ENCODE measurements around the gene KDM4B. TPM values are rescaled to one million over a fixed set of nuclear protein-coding genes. Genes with fewer than 3 reads are reported as not detected.

Gene KDM4B
- total and polyA plus RNA-seq, 4 donors, result 3.2 to 19.7 (median 12.9) TPM

DNA sequence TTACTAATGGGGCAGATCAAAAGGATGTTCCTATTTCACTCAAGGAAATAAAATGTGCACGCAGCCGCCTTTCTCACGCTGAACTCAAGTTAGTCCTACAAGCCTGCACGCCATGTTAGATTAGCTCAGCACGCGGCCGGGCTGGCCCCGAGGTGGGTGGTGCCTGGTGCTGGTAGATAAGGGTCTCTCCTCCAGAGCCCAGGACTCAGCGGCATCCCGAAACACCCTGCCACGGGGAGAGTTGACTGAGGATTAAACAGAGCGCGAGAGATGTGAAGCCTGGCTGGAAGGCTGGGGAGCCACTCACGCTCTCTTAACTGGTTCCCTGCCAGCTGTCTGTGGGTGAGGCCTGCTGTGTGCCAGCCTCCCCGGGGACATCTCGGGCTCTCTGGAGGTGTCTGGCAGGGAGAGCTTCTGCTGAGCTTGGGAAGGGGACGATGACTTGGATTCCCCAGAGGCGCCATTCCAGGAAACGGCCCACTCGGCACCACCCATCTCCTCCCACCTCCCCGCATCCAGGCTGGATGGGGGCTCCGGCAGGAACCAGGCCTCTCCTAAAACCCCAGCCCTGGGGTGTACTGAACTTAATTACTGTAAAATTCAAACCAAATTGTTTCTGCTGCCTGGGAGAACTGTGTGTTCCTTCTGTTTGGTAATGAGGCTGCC, 122.2 kb downstream of the KDM4B start:
- H3K9me3 ChIP-seq (ENCODE audit: control insufficient read depth in 4 of 4, low read length in 3 of 4), result no peaks in the 10 kb centered on the region
- no peaks in the 10 kb centered on the region for H3K4me1 ChIP-seq (ENCODE audit: control insufficient read depth in 4 of 4, insufficient read depth in 4 of 4, low read length in 3 of 4)
- WGBS, result 89% methylated on average over 22 of the region's 22 CpGs
- DNase-seq (ENCODE audit: low spot score), result peak; percentile 84
- TF ChIP-seq, protein P1, sequence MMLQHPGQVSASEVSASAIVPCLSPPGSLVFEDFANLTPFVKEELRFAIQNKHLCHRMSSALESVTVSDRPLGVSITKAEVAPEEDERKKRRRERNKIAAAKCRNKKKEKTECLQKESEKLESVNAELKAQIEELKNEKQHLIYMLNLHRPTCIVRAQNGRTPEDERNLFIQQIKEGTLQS (IDR thresholded peaks at IDR 0.05), result no peak
- TF ChIP-seq, protein P2, sequence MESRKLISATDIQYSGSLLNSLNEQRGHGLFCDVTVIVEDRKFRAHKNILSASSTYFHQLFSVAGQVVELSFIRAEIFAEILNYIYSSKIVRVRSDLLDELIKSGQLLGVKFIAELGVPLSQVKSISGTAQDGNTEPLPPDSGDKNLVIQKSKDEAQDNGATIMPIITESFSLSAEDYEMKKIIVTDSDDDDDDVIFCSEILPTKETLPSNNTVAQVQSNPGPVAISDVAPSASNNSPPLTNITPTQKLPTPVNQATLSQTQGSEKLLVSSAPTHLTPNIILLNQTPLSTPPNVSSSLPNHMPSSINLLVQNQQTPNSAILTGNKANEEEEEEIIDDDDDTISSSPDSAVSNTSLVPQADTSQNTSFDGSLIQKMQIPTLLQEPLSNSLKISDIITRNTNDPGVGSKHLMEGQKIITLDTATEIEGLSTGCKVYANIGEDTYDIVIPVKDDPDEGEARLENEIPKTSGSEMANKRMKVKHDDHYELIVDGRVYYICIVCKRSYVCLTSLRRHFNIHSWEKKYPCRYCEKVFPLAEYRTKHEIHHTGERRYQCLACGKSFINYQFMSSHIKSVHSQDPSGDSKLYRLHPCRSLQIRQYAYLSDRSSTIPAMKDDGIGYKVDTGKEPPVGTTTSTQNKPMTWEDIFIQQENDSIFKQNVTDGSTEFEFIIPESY (IDR thresholded peaks at IDR 0.05), result no peak
- H3K27ac ChIP-seq (ENCODE audit: low read depth in 1 of 2, low read length in 2 of 2), result no peak overlapping the region
- H3K4me3 ChIP-seq (ENCODE audit: low read depth in 1 of 3, low read length in 3 of 3), result no peak overlapping the region
- no peak overlapping the region for H3K9ac ChIP-seq (ENCODE audit: low read depth in 1 of 2, low read length in 2 of 2)
- H3K27me3 ChIP-seq (ENCODE audit: control insufficient read depth in 4 of 4, insufficient read depth in 4 of 4, low read length in 3 of 4), result no peaks in the 10 kb centered on the region
- H3K36me3 ChIP-seq (ENCODE audit: control insufficient read depth in 4 of 4, insufficient read depth in 3 of 4, low read depth in 1 of 4, low read length in 3 of 4), result peaks cover 0 to 21% (median 15%) of the 10 kb centered on the region in 4 donors

DNA sequence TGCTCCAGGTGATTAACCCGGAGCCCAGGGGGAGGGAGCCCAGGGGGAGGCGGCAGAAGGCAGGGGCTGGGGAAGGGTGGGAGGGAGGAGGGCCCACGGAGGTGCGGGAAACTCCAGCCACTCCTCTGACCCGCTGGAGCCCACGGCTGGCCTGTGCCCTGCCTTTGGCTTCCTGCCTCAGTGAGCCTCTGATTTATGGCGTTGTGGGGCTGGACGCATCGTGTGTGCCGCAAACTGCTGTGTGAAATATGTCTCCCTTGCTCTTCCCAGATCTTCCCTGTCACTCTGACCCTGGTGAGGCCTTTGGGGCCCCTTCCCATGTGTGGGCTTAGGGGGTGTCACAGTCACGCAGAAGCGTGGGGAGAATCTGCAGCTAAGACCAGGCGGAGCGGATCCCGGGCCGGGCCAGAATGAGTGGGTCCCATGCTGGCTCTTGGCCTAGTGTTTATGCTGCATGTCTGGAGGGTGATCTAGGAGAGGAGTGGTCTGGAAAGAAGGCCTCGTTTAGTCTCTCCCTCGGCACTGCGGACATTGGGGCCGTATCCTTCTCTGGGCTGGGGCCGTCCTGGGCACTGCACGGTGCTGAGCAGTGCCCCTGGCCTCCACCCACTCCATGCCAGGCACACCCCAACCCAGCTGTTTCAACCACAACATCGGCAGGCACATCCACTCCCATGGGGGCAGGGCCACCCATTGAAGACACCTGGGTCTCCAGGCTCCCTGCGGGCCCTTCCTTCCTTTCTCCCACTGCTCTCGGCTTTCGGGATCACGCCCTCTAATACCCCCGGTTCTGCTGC, 123.0 kb downstream of the KDM4B start:
- TF ChIP-seq FOXA1 (IDR thresholded peaks at IDR 0.05) (no peak), GABPA (IDR thresholded peaks at IDR 0.05 in 1 of 2, conservative IDR thresholded peaks at IDR 0.05 in 1 of 2) (no peak), HNF4A (conservative IDR thresholded peaks at IDR 0.05) (no peak), SP1 (IDR thresholded peaks at IDR 0.05) (no peak), HNF4G (IDR thresholded peaks at IDR 0.05) (no peak)
- TF ChIP-seq, protein P3, sequence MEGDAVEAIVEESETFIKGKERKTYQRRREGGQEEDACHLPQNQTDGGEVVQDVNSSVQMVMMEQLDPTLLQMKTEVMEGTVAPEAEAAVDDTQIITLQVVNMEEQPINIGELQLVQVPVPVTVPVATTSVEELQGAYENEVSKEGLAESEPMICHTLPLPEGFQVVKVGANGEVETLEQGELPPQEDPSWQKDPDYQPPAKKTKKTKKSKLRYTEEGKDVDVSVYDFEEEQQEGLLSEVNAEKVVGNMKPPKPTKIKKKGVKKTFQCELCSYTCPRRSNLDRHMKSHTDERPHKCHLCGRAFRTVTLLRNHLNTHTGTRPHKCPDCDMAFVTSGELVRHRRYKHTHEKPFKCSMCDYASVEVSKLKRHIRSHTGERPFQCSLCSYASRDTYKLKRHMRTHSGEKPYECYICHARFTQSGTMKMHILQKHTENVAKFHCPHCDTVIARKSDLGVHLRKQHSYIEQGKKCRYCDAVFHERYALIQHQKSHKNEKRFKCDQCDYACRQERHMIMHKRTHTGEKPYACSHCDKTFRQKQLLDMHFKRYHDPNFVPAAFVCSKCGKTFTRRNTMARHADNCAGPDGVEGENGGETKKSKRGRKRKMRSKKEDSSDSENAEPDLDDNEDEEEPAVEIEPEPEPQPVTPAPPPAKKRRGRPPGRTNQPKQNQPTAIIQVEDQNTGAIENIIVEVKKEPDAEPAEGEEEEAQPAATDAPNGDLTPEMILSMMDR (IDR thresholded peaks at IDR 0.05; ENCODE audit: low read depth, low read length, missing input control), result no peak
- Histone ChIP-seq H3K4me3 (ENCODE audit: low read depth in 1 of 3, low read length in 3 of 3) (no peak overlapping the region), H3K27ac (ENCODE audit: low read depth in 1 of 2, low read length in 2 of 2) (no peak overlapping the region), H3K27me3 (ENCODE audit: control insufficient read depth in 4 of 4, insufficient read depth in 4 of 4, low read length in 3 of 4) (no peaks in the 10 kb centered on the region), H3K9ac (ENCODE audit: low read depth in 1 of 2, low read length in 2 of 2) (no peak overlapping the region), H3K4me1 (ENCODE audit: control insufficient read depth in 4 of 4, insufficient read depth in 4 of 4, low read length in 3 of 4) (no peaks in the 10 kb centered on the region), H3K36me3 (ENCODE audit: control insufficient read depth in 4 of 4, insufficient read depth in 3 of 4, low read depth in 1 of 4, low read length in 3 of 4) (peaks cover 0 to 16% (median 10%) of the 10 kb centered on the region in 4 donors), H3K9me3 (ENCODE audit: control insufficient read depth in 4 of 4, low read length in 3 of 4) (no peaks in the 10 kb centered on the region)
- DNase-seq (ENCODE audit: low spot score), result no peak
- WGBS, result 87% methylated on average over 28 of the region's 28 CpGs

DNA sequence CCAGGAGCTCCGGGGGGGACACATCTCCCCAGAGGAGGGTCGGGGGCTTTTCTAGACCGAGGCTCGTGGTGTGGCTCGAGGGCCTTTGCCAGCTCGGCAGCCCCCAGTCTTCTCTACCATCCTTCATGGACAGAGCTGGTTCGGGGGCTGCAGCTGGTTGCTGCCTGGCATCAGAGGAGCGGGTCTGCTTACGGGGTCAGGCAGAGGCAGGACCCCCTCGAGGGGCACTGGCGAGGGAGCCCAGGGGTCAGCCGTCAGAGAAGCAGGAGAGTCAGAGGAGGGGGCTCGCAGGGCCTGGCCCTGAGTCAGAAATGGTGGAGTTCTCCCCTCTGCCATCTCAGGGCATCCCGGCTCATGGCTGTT, 123.5 kb downstream of the KDM4B start:
- WGBS, result 91% methylated on average over 14 of the region's 14 CpGs
- peaks cover 0 to 20% (median 7%) of the 10 kb centered on the region in 4 donors for H3K36me3 ChIP-seq (ENCODE audit: control insufficient read depth in 4 of 4, insufficient read depth in 3 of 4, low read depth in 1 of 4, low read length in 3 of 4)
- H3K27ac ChIP-seq (ENCODE audit: low read depth in 1 of 2, low read length in 2 of 2), result no peak overlapping the region
- TF ChIP-seq TAF1 (conservative IDR thresholded peaks at IDR 0.05) (no peak), HNF4A (conservative IDR thresholded peaks at IDR 0.05) (no peak), GABPA (IDR thresholded peaks at IDR 0.05 in 1 of 2, conservative IDR thresholded peaks at IDR 0.05 in 1 of 2) (no peak)
- TF ChIP-seq, protein P3 (IDR thresholded peaks at IDR 0.05; ENCODE audit: low read depth, low read length, missing input control), result no peak
- TF ChIP-seq, protein P4, sequence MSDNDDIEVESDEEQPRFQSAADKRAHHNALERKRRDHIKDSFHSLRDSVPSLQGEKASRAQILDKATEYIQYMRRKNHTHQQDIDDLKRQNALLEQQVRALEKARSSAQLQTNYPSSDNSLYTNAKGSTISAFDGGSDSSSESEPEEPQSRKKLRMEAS (IDR thresholded peaks at IDR 0.05), result no peak
- TF ChIP-seq, protein P5, sequence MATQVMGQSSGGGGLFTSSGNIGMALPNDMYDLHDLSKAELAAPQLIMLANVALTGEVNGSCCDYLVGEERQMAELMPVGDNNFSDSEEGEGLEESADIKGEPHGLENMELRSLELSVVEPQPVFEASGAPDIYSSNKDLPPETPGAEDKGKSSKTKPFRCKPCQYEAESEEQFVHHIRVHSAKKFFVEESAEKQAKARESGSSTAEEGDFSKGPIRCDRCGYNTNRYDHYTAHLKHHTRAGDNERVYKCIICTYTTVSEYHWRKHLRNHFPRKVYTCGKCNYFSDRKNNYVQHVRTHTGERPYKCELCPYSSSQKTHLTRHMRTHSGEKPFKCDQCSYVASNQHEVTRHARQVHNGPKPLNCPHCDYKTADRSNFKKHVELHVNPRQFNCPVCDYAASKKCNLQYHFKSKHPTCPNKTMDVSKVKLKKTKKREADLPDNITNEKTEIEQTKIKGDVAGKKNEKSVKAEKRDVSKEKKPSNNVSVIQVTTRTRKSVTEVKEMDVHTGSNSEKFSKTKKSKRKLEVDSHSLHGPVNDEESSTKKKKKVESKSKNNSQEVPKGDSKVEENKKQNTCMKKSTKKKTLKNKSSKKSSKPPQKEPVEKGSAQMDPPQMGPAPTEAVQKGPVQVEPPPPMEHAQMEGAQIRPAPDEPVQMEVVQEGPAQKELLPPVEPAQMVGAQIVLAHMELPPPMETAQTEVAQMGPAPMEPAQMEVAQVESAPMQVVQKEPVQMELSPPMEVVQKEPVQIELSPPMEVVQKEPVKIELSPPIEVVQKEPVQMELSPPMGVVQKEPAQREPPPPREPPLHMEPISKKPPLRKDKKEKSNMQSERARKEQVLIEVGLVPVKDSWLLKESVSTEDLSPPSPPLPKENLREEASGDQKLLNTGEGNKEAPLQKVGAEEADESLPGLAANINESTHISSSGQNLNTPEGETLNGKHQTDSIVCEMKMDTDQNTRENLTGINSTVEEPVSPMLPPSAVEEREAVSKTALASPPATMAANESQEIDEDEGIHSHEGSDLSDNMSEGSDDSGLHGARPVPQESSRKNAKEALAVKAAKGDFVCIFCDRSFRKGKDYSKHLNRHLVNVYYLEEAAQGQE (IDR thresholded peaks at IDR 0.05), result no peak
- TF ChIP-seq, protein P1 (IDR thresholded peaks at IDR 0.05), result no peak

More for the DNA sequence above, 123.5 kb downstream of the KDM4B start:
- DNase-seq (ENCODE audit: low spot score), result no peak
- H3K27me3 ChIP-seq (ENCODE audit: control insufficient read depth in 4 of 4, insufficient read depth in 4 of 4, low read length in 3 of 4), result no peaks in the 10 kb centered on the region
- no peaks in the 10 kb centered on the region for H3K4me1 ChIP-seq (ENCODE audit: control insufficient read depth in 4 of 4, insufficient read depth in 4 of 4, low read length in 3 of 4)
- no peak overlapping the region for H3K9ac ChIP-seq (ENCODE audit: low read depth in 1 of 2, low read length in 2 of 2)
- no peak overlapping the region for H3K4me3 ChIP-seq (ENCODE audit: low read depth in 1 of 3, low read length in 3 of 3)
- H3K9me3 ChIP-seq (ENCODE audit: control insufficient read depth in 4 of 4, low read length in 3 of 4), result no peaks in the 10 kb centered on the region
